Liver (tissue), 9 donors: ENCODE measurements around the gene REG3A. TPM values are rescaled to one million over a fixed set of nuclear protein-coding genes. Genes with fewer than 3 reads are reported as not detected.

Experiments
- DNase-seq: peaks from one replicate; pipeline ENCODE4 v3.0.0-alpha.2; 2017; ENCODE audit warnings: low spot score
- H3K27ac ChIP-seq, 2 donors: one replicate each; pipeline ENCODE4 v1.7.0; 2013; ENCODE audit warnings: inconsistent platforms in 2 of 2, low read length in 2 of 2, control low read depth in 1 of 2, low read depth in 1 of 2, mild to moderate bottlenecking in 1 of 2
- H3K27me3 ChIP-seq, 4 donors: one replicate each; pipeline versions ENCODE4 v1.6.1 to v1.7.0; 2013; ENCODE audit warnings: low read length in 3 of 4, inconsistent platforms in 1 of 4, mild to moderate bottlenecking in 1 of 4, moderate library complexity in 1 of 4; ENCODE audit not compliant: control insufficient read depth in 4 of 4, insufficient read depth in 4 of 4
- H3K36me3 ChIP-seq, 4 donors: one replicate each; pipeline versions ENCODE4 v1.6.1 to v1.7.0; 2013; ENCODE audit warnings: low read length in 3 of 4, mild to moderate bottlenecking in 3 of 4, low read depth in 1 of 4, moderate library complexity in 1 of 4; ENCODE audit not compliant: control insufficient read depth in 4 of 4, insufficient read depth in 3 of 4
- H3K4me1 ChIP-seq, 4 donors: one replicate each; pipeline versions ENCODE4 v1.6.1 to v1.7.0; 2013; ENCODE audit warnings: low read length in 3 of 4, mild to moderate bottlenecking in 3 of 4, moderate library complexity in 1 of 4; ENCODE audit not compliant: control insufficient read depth in 4 of 4, insufficient read depth in 4 of 4
- H3K4me3 ChIP-seq, 3 donors: one replicate each; pipeline versions ENCODE4 v1.6.1 to v1.7.0; 2013; ENCODE audit warnings: low read length in 3 of 3, control low read depth in 1 of 3, low read depth in 1 of 3, mild to moderate bottlenecking in 1 of 3
- H3K9ac ChIP-seq, 2 donors: one replicate each; pipeline ENCODE4 v1.7.0; 2013; ENCODE audit warnings: low read length in 2 of 2, mild to moderate bottlenecking in 2 of 2, moderate library complexity in 2 of 2, control low read depth in 1 of 2, low read depth in 1 of 2
- H3K9me3 ChIP-seq, 4 donors: one replicate each; pipeline versions ENCODE4 v1.6.1 to v1.7.0; 2013; ENCODE audit warnings: low read length in 3 of 4; ENCODE audit not compliant: control insufficient read depth in 4 of 4
- EGR1 ChIP-seq, 2 donors: IDR thresholded peaks; 2 replicates each; pipeline ENCODE4 v1.6.1; 2016 to 2018; ENCODE audit warnings: antibody characterized with exemption in 2 of 2, low read depth in 2 of 2
- FOXA1 ChIP-seq: IDR thresholded peaks from 2 replicates; pipeline ENCODE4 v1.6.1; 2016; ENCODE audit warnings: antibody characterized with exemption
- FOXA2 ChIP-seq: IDR thresholded peaks from 2 replicates; pipeline ENCODE4 v1.6.1; 2016; ENCODE audit warnings: antibody characterized with exemption
- GABPA ChIP-seq, 2 donors: IDR thresholded peaks in 1 of 2; conservative IDR thresholded peaks in 1 of 2; 2 replicates each; pipeline ENCODE4 v1.6.1; 2016; ENCODE audit warnings: antibody characterized with exemption in 2 of 2, mild to moderate bottlenecking in 1 of 2, moderate library complexity in 1 of 2
- HNF4A ChIP-seq, 2 donors: conservative IDR thresholded peaks; 2 replicates each; pipeline ENCODE4 v1.6.1; 2016; ENCODE audit warnings: antibody characterized with exemption in 2 of 2, mild to moderate bottlenecking in 2 of 2
- HNF4G ChIP-seq: IDR thresholded peaks from 2 replicates; pipeline ENCODE4 v1.6.1; 2016; ENCODE audit warnings: antibody characterized with exemption
- JUND ChIP-seq, 2 donors: IDR thresholded peaks; 2 replicates each; pipeline ENCODE4 v1.6.1; 2016; ENCODE audit warnings: antibody characterized with exemption in 2 of 2
- NR2F2 ChIP-seq: IDR thresholded peaks from 2 replicates; pipeline ENCODE4 v1.6.1; 2016; ENCODE audit warnings: antibody characterized with exemption
- RAD21 ChIP-seq, 2 donors: IDR thresholded peaks; 2 replicates each; pipeline ENCODE4 v1.6.1; 2016; ENCODE audit warnings: antibody characterized with exemption in 2 of 2, mild to moderate bottlenecking in 2 of 2
- RXRA ChIP-seq, 2 donors: IDR thresholded peaks; 2 replicates each; pipeline ENCODE4 v1.6.1; 2017 to 2018; ENCODE audit warnings: antibody characterized with exemption in 2 of 2, mild to moderate bottlenecking in 1 of 2
- SP1 ChIP-seq: IDR thresholded peaks from 2 replicates; pipeline ENCODE4 v1.6.1; 2018; ENCODE audit warnings: antibody characterized with exemption, mild to moderate bottlenecking
- TAF1 ChIP-seq: conservative IDR thresholded peaks from 2 replicates; pipeline ENCODE4 v1.6.1; 2016; ENCODE audit warnings: antibody characterized with exemption, mild to moderate bottlenecking
- YY1 ChIP-seq: IDR thresholded peaks from 2 replicates; pipeline ENCODE4 v1.6.1; 2016; ENCODE audit warnings: antibody characterized with exemption, mild to moderate bottlenecking
- WGBS: extraction: QIAGEN DNeasy Blood & Tissue Kit; methylation state at CpG from one replicate; pipeline ENCODE4 v1.1.7; 2013; 5-methylcytosine and 5-hydroxymethylcytosine counted together
- polyA plus RNA-seq, 2 donors: library from polyadenylated mRNA; stranded (reverse) in 1 of 2; unstranded in 1 of 2; fragments of 200-250 nt in 1 of 2; fragments of >200 nt in 1 of 2; fragmentation: Nextera tagmentation in 1 of 2; extraction: Ambion mirVana in 1 of 2; gene quantifications; one replicate each; pipeline versions ENCODE4 v1.2.1 to v1.2.3, GENCODE V29; 2013 to 2015
- total RNA-seq, 2 donors: library from RNA; depleted of rRNA; stranded (reverse); fragments of >200 nt; gene quantifications; one replicate each; pipeline ENCODE4 v1.2.3, GENCODE V29; 2014
- TF ChIP-seq, protein P1 (sequence below): IDR thresholded peaks from 2 replicates; pipeline ENCODE4 v1.6.1; 2016; ENCODE audit warnings: antibody characterized with exemption
- TF ChIP-seq, protein P2 (sequence below): IDR thresholded peaks from 2 replicates; pipeline ENCODE4 v1.6.1; 2016; ENCODE audit warnings: antibody characterized with exemption
- TF ChIP-seq, protein P3 (sequence below): fragments of 150-350 bp; IDR thresholded peaks from 2 replicates; pipeline ENCODE4 v1.5.1; 2017; ENCODE audit warnings: improper control_type of control experiment, low read depth, low read length; ENCODE audit not compliant: missing input control
- TF ChIP-seq, protein P4 (sequence below): IDR thresholded peaks from 2 replicates; pipeline ENCODE4 v1.6.1; 2016; ENCODE audit warnings: antibody characterized with exemption
- TF ChIP-seq, protein P5 (sequence below): IDR thresholded peaks from 2 replicates; pipeline ENCODE4 v1.6.1; 2016; ENCODE audit warnings: antibody characterized with exemption, mild to moderate bottlenecking
- donor health status: healthy.
- donor health status: healthy.
- donor health status: healthy.
- donor health status: healthy.
- donor health status: healthy.

REG3A gene
- total and polyA plus RNA-seq, 4 donors, result 0.15 TPM; not detected in 3

DNA sequence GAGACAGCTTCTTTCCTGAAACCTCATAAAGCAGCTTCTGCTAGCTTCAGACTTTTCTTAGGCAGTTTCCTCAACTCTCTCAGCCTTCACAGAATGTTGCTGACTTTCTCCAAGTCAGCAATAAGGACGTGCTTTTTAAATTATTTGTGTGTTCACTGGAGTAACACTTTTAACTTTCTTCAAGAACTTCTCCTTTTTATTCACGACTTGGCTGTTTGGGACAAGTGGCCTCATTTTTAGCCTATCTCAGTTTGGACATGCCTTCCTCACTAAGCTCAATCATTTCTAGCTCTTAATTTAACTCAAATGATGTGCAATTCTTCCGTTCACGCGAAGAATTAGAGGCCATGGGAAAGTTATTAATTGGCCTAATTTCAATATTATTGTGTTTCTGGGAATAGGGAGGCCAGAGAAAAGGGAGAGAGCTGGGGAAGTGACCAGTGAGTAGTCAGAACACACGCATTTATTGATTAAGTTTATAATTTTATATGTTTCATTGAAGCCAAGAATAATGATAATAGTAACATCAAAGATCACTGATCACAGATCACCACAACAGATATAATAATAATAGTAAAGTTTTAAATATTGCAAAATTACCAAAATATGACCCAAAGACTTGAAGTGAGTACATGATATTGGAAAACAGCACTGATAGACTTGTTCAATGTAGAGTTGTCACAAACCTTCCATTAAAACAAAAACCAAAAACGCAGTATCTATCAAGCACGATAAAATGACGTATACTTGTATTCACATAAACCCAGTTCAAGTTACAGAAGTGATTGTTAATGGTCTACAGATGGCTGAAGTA lies 34.4 kb downstream of the REG3A start:
- WGBS, result 59% methylated on average over 9 of the region's 9 CpGs
- H3K9me3 ChIP-seq, result peaks cover 0 to 3% (median 0%) of the 10 kb centered on the region in 4 donors
- H3K27ac ChIP-seq, result no peak overlapping the region
- no peaks in the 10 kb centered on the region for H3K4me1 ChIP-seq
- H3K36me3 ChIP-seq, result no peaks in the 10 kb centered on the region
- DNase-seq, result no peak
- peaks cover 0 to 10% (median 0%) of the 10 kb centered on the region in 4 donors for H3K27me3 ChIP-seq
- no peak overlapping the region for H3K4me3 ChIP-seq
- TF ChIP-seq, protein P1, sequence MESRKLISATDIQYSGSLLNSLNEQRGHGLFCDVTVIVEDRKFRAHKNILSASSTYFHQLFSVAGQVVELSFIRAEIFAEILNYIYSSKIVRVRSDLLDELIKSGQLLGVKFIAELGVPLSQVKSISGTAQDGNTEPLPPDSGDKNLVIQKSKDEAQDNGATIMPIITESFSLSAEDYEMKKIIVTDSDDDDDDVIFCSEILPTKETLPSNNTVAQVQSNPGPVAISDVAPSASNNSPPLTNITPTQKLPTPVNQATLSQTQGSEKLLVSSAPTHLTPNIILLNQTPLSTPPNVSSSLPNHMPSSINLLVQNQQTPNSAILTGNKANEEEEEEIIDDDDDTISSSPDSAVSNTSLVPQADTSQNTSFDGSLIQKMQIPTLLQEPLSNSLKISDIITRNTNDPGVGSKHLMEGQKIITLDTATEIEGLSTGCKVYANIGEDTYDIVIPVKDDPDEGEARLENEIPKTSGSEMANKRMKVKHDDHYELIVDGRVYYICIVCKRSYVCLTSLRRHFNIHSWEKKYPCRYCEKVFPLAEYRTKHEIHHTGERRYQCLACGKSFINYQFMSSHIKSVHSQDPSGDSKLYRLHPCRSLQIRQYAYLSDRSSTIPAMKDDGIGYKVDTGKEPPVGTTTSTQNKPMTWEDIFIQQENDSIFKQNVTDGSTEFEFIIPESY, result no peak
- no peak for TF ChIP-seq NR2F2
- TF ChIP-seq GABPA (IDR thresholded peaks at IDR 0.05 in 1 of 2, conservative IDR thresholded peaks at IDR 0.05 in 1 of 2), result no peak
- no peak for TF ChIP-seq FOXA1
- no peak for TF ChIP-seq RAD21 (IDR thresholded peaks at IDR 0.05)
- TF ChIP-seq SP1, result no peak
- no peak for TF ChIP-seq HNF4G
- no peak for TF ChIP-seq EGR1 (IDR thresholded peaks at IDR 0.05; ENCODE audit: low read depth in 2 of 2)
- TF ChIP-seq, protein P2, sequence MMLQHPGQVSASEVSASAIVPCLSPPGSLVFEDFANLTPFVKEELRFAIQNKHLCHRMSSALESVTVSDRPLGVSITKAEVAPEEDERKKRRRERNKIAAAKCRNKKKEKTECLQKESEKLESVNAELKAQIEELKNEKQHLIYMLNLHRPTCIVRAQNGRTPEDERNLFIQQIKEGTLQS, result no peak
- no peak for TF ChIP-seq HNF4A (conservative IDR thresholded peaks at IDR 0.05)
- TF ChIP-seq, protein P3, sequence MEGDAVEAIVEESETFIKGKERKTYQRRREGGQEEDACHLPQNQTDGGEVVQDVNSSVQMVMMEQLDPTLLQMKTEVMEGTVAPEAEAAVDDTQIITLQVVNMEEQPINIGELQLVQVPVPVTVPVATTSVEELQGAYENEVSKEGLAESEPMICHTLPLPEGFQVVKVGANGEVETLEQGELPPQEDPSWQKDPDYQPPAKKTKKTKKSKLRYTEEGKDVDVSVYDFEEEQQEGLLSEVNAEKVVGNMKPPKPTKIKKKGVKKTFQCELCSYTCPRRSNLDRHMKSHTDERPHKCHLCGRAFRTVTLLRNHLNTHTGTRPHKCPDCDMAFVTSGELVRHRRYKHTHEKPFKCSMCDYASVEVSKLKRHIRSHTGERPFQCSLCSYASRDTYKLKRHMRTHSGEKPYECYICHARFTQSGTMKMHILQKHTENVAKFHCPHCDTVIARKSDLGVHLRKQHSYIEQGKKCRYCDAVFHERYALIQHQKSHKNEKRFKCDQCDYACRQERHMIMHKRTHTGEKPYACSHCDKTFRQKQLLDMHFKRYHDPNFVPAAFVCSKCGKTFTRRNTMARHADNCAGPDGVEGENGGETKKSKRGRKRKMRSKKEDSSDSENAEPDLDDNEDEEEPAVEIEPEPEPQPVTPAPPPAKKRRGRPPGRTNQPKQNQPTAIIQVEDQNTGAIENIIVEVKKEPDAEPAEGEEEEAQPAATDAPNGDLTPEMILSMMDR, result no peak
- TF ChIP-seq JUND (IDR thresholded peaks at IDR 0.05), result no peak
- no peak for TF ChIP-seq RXRA (IDR thresholded peaks at IDR 0.05)
- TF ChIP-seq, protein P4, sequence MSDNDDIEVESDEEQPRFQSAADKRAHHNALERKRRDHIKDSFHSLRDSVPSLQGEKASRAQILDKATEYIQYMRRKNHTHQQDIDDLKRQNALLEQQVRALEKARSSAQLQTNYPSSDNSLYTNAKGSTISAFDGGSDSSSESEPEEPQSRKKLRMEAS, result no peak
- TF ChIP-seq TAF1, result no peak
- no peak for TF ChIP-seq FOXA2
- no peak for TF ChIP-seq YY1
- TF ChIP-seq, protein P5, sequence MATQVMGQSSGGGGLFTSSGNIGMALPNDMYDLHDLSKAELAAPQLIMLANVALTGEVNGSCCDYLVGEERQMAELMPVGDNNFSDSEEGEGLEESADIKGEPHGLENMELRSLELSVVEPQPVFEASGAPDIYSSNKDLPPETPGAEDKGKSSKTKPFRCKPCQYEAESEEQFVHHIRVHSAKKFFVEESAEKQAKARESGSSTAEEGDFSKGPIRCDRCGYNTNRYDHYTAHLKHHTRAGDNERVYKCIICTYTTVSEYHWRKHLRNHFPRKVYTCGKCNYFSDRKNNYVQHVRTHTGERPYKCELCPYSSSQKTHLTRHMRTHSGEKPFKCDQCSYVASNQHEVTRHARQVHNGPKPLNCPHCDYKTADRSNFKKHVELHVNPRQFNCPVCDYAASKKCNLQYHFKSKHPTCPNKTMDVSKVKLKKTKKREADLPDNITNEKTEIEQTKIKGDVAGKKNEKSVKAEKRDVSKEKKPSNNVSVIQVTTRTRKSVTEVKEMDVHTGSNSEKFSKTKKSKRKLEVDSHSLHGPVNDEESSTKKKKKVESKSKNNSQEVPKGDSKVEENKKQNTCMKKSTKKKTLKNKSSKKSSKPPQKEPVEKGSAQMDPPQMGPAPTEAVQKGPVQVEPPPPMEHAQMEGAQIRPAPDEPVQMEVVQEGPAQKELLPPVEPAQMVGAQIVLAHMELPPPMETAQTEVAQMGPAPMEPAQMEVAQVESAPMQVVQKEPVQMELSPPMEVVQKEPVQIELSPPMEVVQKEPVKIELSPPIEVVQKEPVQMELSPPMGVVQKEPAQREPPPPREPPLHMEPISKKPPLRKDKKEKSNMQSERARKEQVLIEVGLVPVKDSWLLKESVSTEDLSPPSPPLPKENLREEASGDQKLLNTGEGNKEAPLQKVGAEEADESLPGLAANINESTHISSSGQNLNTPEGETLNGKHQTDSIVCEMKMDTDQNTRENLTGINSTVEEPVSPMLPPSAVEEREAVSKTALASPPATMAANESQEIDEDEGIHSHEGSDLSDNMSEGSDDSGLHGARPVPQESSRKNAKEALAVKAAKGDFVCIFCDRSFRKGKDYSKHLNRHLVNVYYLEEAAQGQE, result no peak
- no peak overlapping the region for H3K9ac ChIP-seq
